ENCODE results near the gene UBQLN4.
"Not testable (repeated sequence)": the region's sequence is repeated elsewhere in the genome, so short reads cannot be mapped to it uniquely, and the experiment has no call there.

Gene UBQLN4

GRCh38 chr1:156081917-156082308 lies 28.3 kb upstream of the UBQLN4 start:
- DNase-seq (ENCODE audit: low read depth, low spot score): no peak
- no peak overlapping the region for H3K27ac ChIP-seq

- H3K27ac ChIP-seq: no peak overlapping the region
- no peak for DNase-seq (ENCODE audit: low read depth, low spot score)
Observed at GRCh38 chr1:156081180-156081916, 27.8 kb upstream of the UBQLN4 start.

- H3K27ac ChIP-seq: no peak overlapping the region
- no peak for DNase-seq (ENCODE audit: low read depth, low spot score)
Observed at GRCh38 chr1:156080863-156081179, 27.2 kb upstream of the UBQLN4 start.

- H3K27ac ChIP-seq: no peak overlapping the region
- DNase-seq (ENCODE audit: low read depth, low spot score): no peak
Observed at GRCh38 chr1:156080241-156080862, 26.8 kb upstream of the UBQLN4 start.

- H3K27ac ChIP-seq: no peak overlapping the region
- DNase-seq (ENCODE audit: low read depth, low spot score): no peak
Observed at GRCh38 chr1:156079762-156080161, 26.2 kb upstream of the UBQLN4 start.

GRCh38 chr1:156078728-156079127 lies 25.1 kb upstream of the UBQLN4 start:
- DNase-seq (ENCODE audit: low read depth, low spot score): no peak
- H3K27ac ChIP-seq: no peak overlapping the region

GRCh38 chr1:156077430-156077760 lies 23.8 kb upstream of the UBQLN4 start:
- no peak for DNase-seq (ENCODE audit: low read depth, low spot score)
- no peak overlapping the region for H3K27ac ChIP-seq

- no peak for DNase-seq (ENCODE audit: low read depth, low spot score)
- H3K27ac ChIP-seq: no peak overlapping the region
Observed at GRCh38 chr1:156076609-156077429, 23.2 kb upstream of the UBQLN4 start.

GRCh38 chr1:156075775-156076204 lies 22.2 kb upstream of the UBQLN4 start:
- no peak overlapping the region for H3K27ac ChIP-seq
- no peak for DNase-seq (ENCODE audit: low read depth, low spot score)

- H3K27ac ChIP-seq: no peak overlapping the region
- no peak for DNase-seq (ENCODE audit: low read depth, low spot score)
Observed at GRCh38 chr1:156075162-156075561, 21.6 kb upstream of the UBQLN4 start.

- H3K27ac ChIP-seq: no peak overlapping the region
Observed at GRCh38 chr1:156074661-156075060, 21.1 kb upstream of the UBQLN4 start.

GRCh38 chr1:156073740-156074139 lies 20.1 kb upstream of the UBQLN4 start:
- no peak for DNase-seq (ENCODE audit: low read depth, low spot score)
- H3K27ac ChIP-seq: no peak overlapping the region

More at GRCh38 chr1:156074661-156075060, 21.1 kb upstream of the UBQLN4 start:
- DNase-seq (ENCODE audit: low read depth, low spot score): no peak

- no peak overlapping the region for H3K27ac ChIP-seq
- no peak for DNase-seq (ENCODE audit: low read depth, low spot score)
Observed at GRCh38 chr1:156073110-156073687, 19.6 kb upstream of the UBQLN4 start.

- no peak overlapping the region for H3K27ac ChIP-seq
- no peak for DNase-seq (ENCODE audit: low read depth, low spot score)
Observed at GRCh38 chr1:156072251-156072650, 18.7 kb upstream of the UBQLN4 start.

- DNase-seq (ENCODE audit: low read depth, low spot score); H3K27ac ChIP-seq: not testable (repeated sequence)
Observed at GRCh38 chr1:156071332-156071816, 17.8 kb upstream of the UBQLN4 start.

GRCh38 chr1:156070548-156070947 lies 16.9 kb upstream of the UBQLN4 start:
- H3K27ac ChIP-seq: no peak overlapping the region
- no peak for DNase-seq (ENCODE audit: low read depth, low spot score)

GRCh38 chr1:156069490-156070455 lies 16.2 kb upstream of the UBQLN4 start:
- no peak for DNase-seq (ENCODE audit: low read depth, low spot score)
- H3K27ac ChIP-seq: no peak overlapping the region

GRCh38 chr1:156067262-156067661 lies 13.7 kb upstream of the UBQLN4 start:
- DNase-seq (ENCODE audit: low read depth, low spot score): no peak
- no peak overlapping the region for H3K27ac ChIP-seq

- no peak for DNase-seq (ENCODE audit: low read depth, low spot score)
- no peak overlapping the region for H3K27ac ChIP-seq
Observed at GRCh38 chr1:156065871-156066270, 12.3 kb upstream of the UBQLN4 start.

GRCh38 chr1:156065212-156065611 lies 11.6 kb upstream of the UBQLN4 start:
- no peak overlapping the region for H3K27ac ChIP-seq
- DNase-seq (ENCODE audit: low read depth, low spot score): no peak

All from epithelial cell of prostate (primary cell).